H9 (cell line): ENCODE data around the gene PLXND1. TPM values are rescaled to one million over a fixed set of nuclear protein-coding genes. Genes with fewer than 3 reads are reported as not detected.

ENCODE experiments used
- DNase-seq: peaks from one replicate; pipeline ENCODE4 v3.0.0-alpha.2; 2017
- H2AFZ ChIP-seq: one replicate; pipeline ENCODE4 v1.6.1; 2013; ENCODE audit warnings: mild to moderate bottlenecking, low read length, control low read depth, moderate library complexity
- H2AK5ac ChIP-seq: 2 replicates; pipeline ENCODE4 v1.6.1; 2013; ENCODE audit warnings: low read length, control low read depth, mixed read lengths; ENCODE audit not compliant: insufficient read length
- H2BK120ac ChIP-seq: one replicate; pipeline ENCODE4 v1.6.1; 2013; ENCODE audit warnings: low read depth, mild to moderate bottlenecking, low read length, control low read depth, inconsistent platforms; ENCODE audit not compliant: poor library complexity, severe bottlenecking
- H2BK12ac ChIP-seq: 2 replicates; pipeline ENCODE4 v1.6.1; 2013; ENCODE audit warnings: low read length, control low read depth, mixed read lengths, low read depth; ENCODE audit not compliant: insufficient read length
- H2BK15ac ChIP-seq: 2 replicates; pipeline ENCODE4 v1.6.1; 2013; ENCODE audit warnings: low read depth, low read length, control low read depth
- H2BK20ac ChIP-seq: one replicate; pipeline ENCODE4 v1.6.1; 2013; ENCODE audit warnings: low read depth, mild to moderate bottlenecking, low read length, control low read depth, inconsistent platforms; ENCODE audit not compliant: poor library complexity, severe bottlenecking
- H2BK5ac ChIP-seq: 2 replicates; pipeline ENCODE4 v1.6.1; 2013; ENCODE audit warnings: low read length, control low read depth, mixed read lengths; ENCODE audit not compliant: insufficient read length
- H3K14ac ChIP-seq: 2 replicates; pipeline ENCODE4 v1.6.1; 2013; ENCODE audit warnings: low read length, control low read depth; ENCODE audit not compliant: insufficient read depth
- H3K18ac ChIP-seq: 2 replicates; pipeline ENCODE4 v1.6.1; 2013; ENCODE audit warnings: low read depth, mild to moderate bottlenecking, mixed read lengths, low read length, control low read depth; ENCODE audit not compliant: insufficient read length
- H3K23ac ChIP-seq: 2 replicates; pipeline ENCODE4 v1.6.1; 2013; ENCODE audit warnings: low read length, control low read depth, mixed read lengths, low read depth; ENCODE audit not compliant: insufficient read length
- H3K23me2 ChIP-seq: 2 replicates; pipeline ENCODE4 v1.6.1; 2013; ENCODE audit warnings: low read depth, mild to moderate bottlenecking, mixed read lengths, low read length, control low read depth; ENCODE audit not compliant: insufficient read length, poor library complexity, severe bottlenecking
- H3K27ac ChIP-seq: 2 replicates; pipeline ENCODE4 v1.5.1; 2013; ENCODE audit warnings: low read length, control low read depth, mixed read lengths, low read depth; ENCODE audit not compliant: insufficient read length
- H3K27me3 ChIP-seq: 2 replicates; pipeline ENCODE4 v1.6.1; 2013; ENCODE audit warnings: low read length, control low read depth, inconsistent platforms; ENCODE audit not compliant: insufficient read depth
- H3K4ac ChIP-seq: 2 replicates; pipeline ENCODE4 v1.6.1; 2013; ENCODE audit warnings: low read depth, mild to moderate bottlenecking, control low read depth, inconsistent platforms, low read length, moderate library complexity
- H3K4me1 ChIP-seq: 2 replicates; pipeline ENCODE4 v1.6.1; 2013; ENCODE audit warnings: low read length, control low read depth, inconsistent platforms; ENCODE audit not compliant: insufficient read depth
- H3K4me2 ChIP-seq: 2 replicates; pipeline ENCODE4 v1.6.1; 2013; ENCODE audit warnings: low read length, control low read depth, mixed read lengths; ENCODE audit not compliant: insufficient read length, insufficient read depth
- H3K56ac ChIP-seq: 2 replicates; pipeline ENCODE4 v1.6.1; 2013; ENCODE audit warnings: low read depth, mild to moderate bottlenecking, mixed read lengths, low read length, control low read depth; ENCODE audit not compliant: insufficient read length
- H3K79me1 ChIP-seq: 2 replicates; pipeline ENCODE4 v1.6.1; 2013; ENCODE audit warnings: low read depth, mild to moderate bottlenecking, moderate library complexity, low read length, control low read depth, inconsistent platforms; ENCODE audit not compliant: insufficient read depth, poor library complexity, severe bottlenecking
- H3K79me2 ChIP-seq: 2 replicates; pipeline ENCODE4 v1.6.1; 2013; ENCODE audit warnings: low read length, control low read depth, inconsistent platforms; ENCODE audit not compliant: insufficient read depth
- H3K9ac ChIP-seq: 2 replicates; pipeline ENCODE4 v1.6.1; 2013; ENCODE audit warnings: low read length, control low read depth, mixed read lengths; ENCODE audit not compliant: insufficient read length; ENCODE audit errors: extremely low read depth
- H3K9me3 ChIP-seq: one replicate; pipeline ENCODE4 v1.6.1; 2013; ENCODE audit warnings: low read depth, low read length, inconsistent platforms; ENCODE audit not compliant: control insufficient read depth
- H3T11ph ChIP-seq: one replicate; pipeline ENCODE4 v1.6.1; 2013; ENCODE audit warnings: mild to moderate bottlenecking, low read length, control low read depth, inconsistent platforms
- H4K20me1 ChIP-seq: one replicate; pipeline ENCODE4 v1.6.1; 2013; ENCODE audit not compliant: control insufficient read depth, insufficient read length, insufficient read depth
- H4K5ac ChIP-seq: 2 replicates; pipeline ENCODE4 v1.6.1; 2013; ENCODE audit warnings: low read depth, mild to moderate bottlenecking, mixed read lengths, low read length, control low read depth; ENCODE audit not compliant: insufficient read length
- H4K8ac ChIP-seq: replicated peaks from 2 replicates; pipeline ENCODE4 v1.6.1; 2013; ENCODE audit warnings: low read length, control low read depth, mixed read lengths, low read depth; ENCODE audit not compliant: insufficient read length
- H4K91ac ChIP-seq: 2 replicates; pipeline ENCODE4 v1.6.1; 2013; ENCODE audit warnings: low read depth, mild to moderate bottlenecking, moderate library complexity, mixed read lengths, low read length, control low read depth; ENCODE audit not compliant: insufficient read length
- H3K27ac Mint-ChIP-seq, 3 experiments: 2 replicates in 2 of 3; 3 replicates in 1 of 3; pipeline ENCODE4 v1.8.0; 2020 to 2021; ENCODE audit warnings: mixed read lengths in 3 of 3, mild to moderate bottlenecking in 1 of 3, moderate library complexity in 1 of 3
- H3K27me3 Mint-ChIP-seq: 2 replicates; pipeline ENCODE4 v1.8.0; 2021; ENCODE audit warnings: low read depth, mild to moderate bottlenecking, moderate library complexity, mixed read lengths
- H3K36me3 Mint-ChIP-seq, 3 experiments: 2 replicates in 2 of 3; 3 replicates in 1 of 3; pipeline ENCODE4 v1.8.0; 2020 to 2021; ENCODE audit warnings: low read depth in 3 of 3, mixed read lengths in 3 of 3; ENCODE audit not compliant: insufficient read depth in 1 of 3
- H3K4me1 Mint-ChIP-seq, 2 experiments: 2 replicates each; pipeline ENCODE4 v1.8.0; 2020; ENCODE audit warnings: mixed read lengths in 2 of 2
- H3K4me3 Mint-ChIP-seq, 2 experiments: 2 replicates in 1 of 2; 3 replicates in 1 of 2; pipeline ENCODE4 v1.8.0; 2020 to 2021; ENCODE audit warnings: mild to moderate bottlenecking in 2 of 2, mixed read lengths in 2 of 2, moderate library complexity in 1 of 2
- H3K9me3 Mint-ChIP-seq, 2 experiments: 2 replicates in 1 of 2; 3 replicates in 1 of 2; pipeline ENCODE4 v1.8.0; 2020; ENCODE audit warnings: mild to moderate bottlenecking in 2 of 2, mixed read lengths in 2 of 2, moderate library complexity in 1 of 2
- CTCF ChIP-seq: fragments of 200-600 bp; sonication (generic); conservative IDR thresholded peaks from 3 replicates; pipeline ENCODE4 v1.8.0; 2021; ENCODE audit warnings: antibody characterized with exemption, mild to moderate bottlenecking
- WGBS: extraction: QIAGEN DNeasy Blood & Tissue Kit; methylation state at CpG from one replicate; pipeline ENCODE4 v1.1.7; 2013; ENCODE audit warnings: missing lambda C conversion rate, low lambda C conversion rate, mixed read lengths; ENCODE audit not compliant: insufficient read length; ENCODE audit errors: extremely low coverage; 5-methylcytosine and 5-hydroxymethylcytosine counted together
- total RNA-seq: library from RNA; stranded (reverse); gene quantifications from 2 replicates; pipeline ENCODE4 v1.2.1, GENCODE V29; 2021

Gene PLXND1
- total RNA-seq, 1 experiment from 2014 or later, result 50.9 TPM

GRCh38 chr3:129608936-129609590, 2.6 kb upstream of the PLXND1 start:
- Mint-ChIP-seq H3K4me1 (peaks cover 37 to 39% of the 10 kb centered on the region in 2 experiments), H3K4me3 (peak overlapping the region in 1 of 2 experiments; percentile 71; a peak in 2 of 5 replicates)
- H3K4me1 ChIP-seq, result peaks cover 2% of the 10 kb centered on the region

More at GRCh38 chr3:129608936-129609590, 2.6 kb upstream of the PLXND1 start:
- Mint-ChIP-seq H3K9me3 (peaks cover 2 to 3% of the 10 kb centered on the region in 2 experiments; a peak in 2 of 5 replicates), H3K27me3 (peaks cover 30% of the 10 kb centered on the region), H3K27ac (no peak overlapping the region), H3K36me3 (peaks cover 0 to 2% (median 0%) of the 10 kb centered on the region in 3 experiments; a peak in 1 of 7 replicates)
- H4K20me1 ChIP-seq, result no peaks in the 10 kb centered on the region
- no peak overlapping the region for H2BK12ac ChIP-seq
- no peak overlapping the region for H3T11ph ChIP-seq
- H3K79me1 ChIP-seq, result no peaks in the 10 kb centered on the region
- H3K27me3 ChIP-seq, result peaks cover 6% of the 10 kb centered on the region; the same call in 1 of the 2 replicates
- no peak overlapping the region for H3K56ac ChIP-seq
- no peak overlapping the region for H4K91ac ChIP-seq
- no peak overlapping the region for H3K4ac ChIP-seq
- no peaks in the 10 kb centered on the region for H3K9me3 ChIP-seq
- no peak for DNase-seq
- no peak overlapping the region for H2BK120ac ChIP-seq
- no peak overlapping the region for H3K27ac ChIP-seq
- H3K9ac ChIP-seq, result no peak overlapping the region
- no CpG with 5 or more reads among the region's 4 CpGs for WGBS
- no peak overlapping the region for H2AFZ ChIP-seq
- no peak overlapping the region for H3K4me2 ChIP-seq
- H4K5ac ChIP-seq, result no peak overlapping the region
- H3K23ac ChIP-seq, result no peak overlapping the region
- peaks cover 2% of the 10 kb centered on the region; the same call in 1 of the 2 replicates for H3K79me2 ChIP-seq
- TF ChIP-seq CTCF, result no peak
- no peak overlapping the region for H4K8ac ChIP-seq
- H2BK20ac ChIP-seq, result no peak overlapping the region
- peaks cover 12% of the 10 kb centered on the region for H3K23me2 ChIP-seq
- H2AK5ac ChIP-seq, result no peak overlapping the region
- no peak overlapping the region for H2BK15ac ChIP-seq
- H3K18ac ChIP-seq, result no peak overlapping the region
- no peak overlapping the region for H2BK5ac ChIP-seq
- H3K14ac ChIP-seq, result no peak overlapping the region
